Astrocyte (in vitro differentiated cells and primary cell): ENCODE data around the gene CTNS. TPM values are rescaled to one million over a fixed set of nuclear protein-coding genes. Genes with fewer than 3 reads are reported as not detected.

Experiments
- DNase-seq: peaks from one replicate; pipeline ENCODE4 v3.0.0-alpha.2; 2010; ENCODE audit warnings: low read depth
- FAIRE-seq: peaks from 2 replicates; lab custom pipeline; 2011; peaks lifted over from hg19 to GRCh38; lab: Jason Lieb, UNC
- H2AFZ ChIP-seq: 2 replicates; pipeline ENCODE4 v1.6.0; 2012; ENCODE audit warnings: low read depth, low read length, inconsistent platforms
- H3K27ac ChIP-seq: 2 replicates; pipeline ENCODE4 v1.5.1; 2011; ENCODE audit warnings: low read depth, low read length, inconsistent platforms
- H3K27me3 ChIP-seq: 2 replicates; pipeline ENCODE4 v1.6.0; 2011; ENCODE audit warnings: low read length, inconsistent platforms; ENCODE audit not compliant: insufficient read depth
- H3K36me3 ChIP-seq: 2 replicates; pipeline ENCODE4 v1.5.1; 2011; ENCODE audit warnings: low read length, inconsistent platforms; ENCODE audit not compliant: insufficient read depth
- H3K4me1 ChIP-seq: 2 replicates; pipeline ENCODE4 v1.5.1; 2011; ENCODE audit warnings: low read length, inconsistent platforms; ENCODE audit not compliant: insufficient read depth
- H3K4me2 ChIP-seq: 2 replicates; pipeline ENCODE4 v1.6.0; 2012; ENCODE audit warnings: low read length, inconsistent platforms
- H3K4me3 ChIP-seq: 2 replicates; pipeline ENCODE4 v1.5.1; 2011; ENCODE audit warnings: low read depth, mild to moderate bottlenecking, low read length, inconsistent platforms; ENCODE audit not compliant: insufficient read depth
- H3K79me2 ChIP-seq: 2 replicates; pipeline ENCODE4 v1.6.0; 2012; ENCODE audit warnings: mild to moderate bottlenecking, low read length, inconsistent platforms; ENCODE audit not compliant: insufficient read depth
- H3K9ac ChIP-seq: 2 replicates; pipeline ENCODE4 v1.6.0; 2012; ENCODE audit warnings: mild to moderate bottlenecking, low read length, inconsistent platforms
- H3K9me3 ChIP-seq: 2 replicates; pipeline ENCODE4 v1.5.1; 2012; ENCODE audit warnings: low read depth, mild to moderate bottlenecking, low read length, inconsistent platforms; ENCODE audit not compliant: insufficient read depth
- H4K20me1 ChIP-seq: 2 replicates; pipeline ENCODE4 v1.6.0; 2012; ENCODE audit warnings: low read length, inconsistent platforms; ENCODE audit not compliant: insufficient read depth
- H3K27ac Mint-ChIP-seq: one replicate; pipeline ENCODE4 v1.8.0; 2021; ENCODE audit warnings: mild to moderate bottlenecking, mixed read lengths; ENCODE audit not compliant: unreplicated experiment
- H3K27me3 Mint-ChIP-seq: one replicate; pipeline ENCODE4 v1.8.0; 2021; ENCODE audit warnings: low read depth, mixed read lengths; ENCODE audit not compliant: unreplicated experiment
- H3K36me3 Mint-ChIP-seq: one replicate; pipeline ENCODE4 v1.8.0; 2021; ENCODE audit warnings: low read depth, mixed read lengths; ENCODE audit not compliant: unreplicated experiment
- H3K4me1 Mint-ChIP-seq: one replicate; pipeline ENCODE4 v1.8.0; 2021; ENCODE audit warnings: low read depth, mixed read lengths; ENCODE audit not compliant: unreplicated experiment
- H3K4me3 Mint-ChIP-seq: one replicate; pipeline ENCODE4 v1.8.0; 2021; ENCODE audit warnings: mild to moderate bottlenecking, moderate library complexity, mixed read lengths; ENCODE audit not compliant: unreplicated experiment
- H3K9me3 Mint-ChIP-seq: one replicate; pipeline ENCODE4 v1.8.0; 2021; ENCODE audit warnings: mild to moderate bottlenecking, mixed read lengths; ENCODE audit not compliant: unreplicated experiment
- EZH2 ChIP-seq: IDR thresholded peaks from 2 replicates; pipeline ENCODE4 v1.6.1; 2012; ENCODE audit warnings: mild to moderate bottlenecking, low read length, inconsistent platforms; ENCODE audit not compliant: insufficient read depth
- total RNA-seq: library from RNA; stranded (reverse); gene quantifications from 2 replicates; pipeline ENCODE4 v1.2.1, GENCODE V29; 2021
- TF ChIP-seq, protein P1 (sequence below): IDR thresholded peaks from 2 replicates; pipeline ENCODE4 v1.5.1; 2011; ENCODE audit warnings: low read depth, mild to moderate bottlenecking, inconsistent platforms, low read length, moderate library complexity; ENCODE audit not compliant: insufficient read depth

The CTNS gene
- total RNA-seq, 1 donor from 2014 or later: 5.8 TPM

DNA sequence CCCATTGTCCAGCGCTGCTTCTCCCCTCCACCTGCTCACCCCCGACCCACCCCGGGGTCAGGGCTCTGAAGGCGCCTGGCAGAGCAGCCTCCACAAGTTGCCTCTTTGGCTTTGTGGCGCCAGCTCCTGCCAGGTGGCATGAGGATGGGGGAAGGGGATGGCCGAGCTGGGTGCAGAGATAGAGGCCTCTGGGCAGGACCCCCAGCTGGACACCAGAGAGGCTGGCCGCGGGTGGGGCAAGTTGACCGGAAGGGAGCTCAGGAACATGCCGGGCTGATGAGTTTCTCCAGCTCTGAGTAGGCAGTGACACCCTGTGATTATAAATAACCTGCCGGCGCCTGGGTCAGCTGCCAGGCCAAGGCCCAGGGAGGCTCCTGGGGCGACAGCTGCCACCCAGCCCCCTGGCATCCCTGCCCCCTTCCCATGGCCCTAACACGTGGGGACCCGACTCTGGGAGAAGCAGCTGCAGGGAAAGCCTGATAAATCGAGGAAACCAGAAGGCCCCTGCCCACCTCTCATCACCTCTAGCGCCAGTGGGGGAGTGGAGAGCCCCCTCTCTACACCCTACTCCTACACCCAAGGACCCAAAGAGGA lies 58.7 kb downstream of the CTNS start:
- H3K27ac Mint-ChIP-seq: no peak overlapping the region
- peaks cover 2% of the 10 kb centered on the region for H3K9me3 Mint-ChIP-seq
- H3K4me3 Mint-ChIP-seq: peak overlapping the region; percentile 50
- Histone ChIP-seq H4K20me1 (no peaks in the 10 kb centered on the region), H3K79me2 (no peaks in the 10 kb centered on the region), H3K36me3 (no peaks in the 10 kb centered on the region), H3K27me3 (peaks cover 14% of the 10 kb centered on the region), H3K9ac (no peak overlapping the region), H3K27ac (no peak overlapping the region), H3K4me3 (peak overlapping the region; percentile 57), H3K4me2 (peak overlapping the region; percentile 89), H3K4me1 (peaks cover 7% of the 10 kb centered on the region), H2AFZ (peak overlapping the region; percentile 90), H3K9me3 (peaks cover 5% of the 10 kb centered on the region)
- H3K27me3 Mint-ChIP-seq: peaks cover 12% of the 10 kb centered on the region
- no peak for TF ChIP-seq EZH2
- no peaks in the 10 kb centered on the region for H3K36me3 Mint-ChIP-seq
- peaks cover 2% of the 10 kb centered on the region for H3K4me1 Mint-ChIP-seq
- no peak for DNase-seq
- no peak for FAIRE-seq

DNA sequence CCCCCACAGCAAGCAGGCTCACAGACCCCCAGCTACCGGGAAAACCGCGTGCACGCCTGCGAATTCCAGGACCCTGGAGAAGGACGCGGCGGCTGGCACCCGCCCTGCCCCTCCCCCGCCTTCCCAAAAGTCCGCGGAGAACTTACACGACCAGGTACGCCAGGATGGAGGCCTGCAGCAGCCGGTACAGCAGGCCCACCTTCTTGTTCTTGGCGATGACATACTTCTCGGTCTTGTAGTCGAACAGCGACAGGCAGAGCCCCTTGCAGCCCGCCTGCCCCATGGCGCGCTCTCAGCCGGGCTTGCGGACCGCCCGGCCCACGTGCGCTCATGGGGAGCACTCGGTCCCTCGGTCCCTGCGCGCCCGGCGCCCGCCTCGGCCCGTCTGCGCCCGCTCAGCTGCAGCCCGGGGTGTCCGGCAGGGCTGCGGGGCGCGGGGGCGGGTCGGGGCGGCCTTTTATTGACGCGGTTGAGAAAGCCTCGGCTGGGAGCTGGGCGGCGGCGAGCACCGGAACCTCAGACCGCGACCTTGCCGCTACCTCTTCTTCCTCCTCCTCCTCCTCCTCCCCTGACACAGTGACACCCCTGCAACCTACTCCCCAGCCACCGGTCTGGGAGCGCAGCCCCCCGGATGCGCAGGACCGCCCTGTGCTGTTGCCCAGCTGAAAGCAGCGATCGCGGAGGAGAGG lies 59.3 kb downstream of the CTNS start, which contains the start of gene P2RX5:
Gene P2RX5, minus strand, starts transcription at position 433 of the 689 bp plus-strand sequence. Its CDS starts 150 bp downstream, at position 283.
- H3K9me3 ChIP-seq: peaks cover 5% of the 10 kb centered on the region
- Mint-ChIP-seq H3K27ac (no peak within 1 kb of the TSS), H3K4me1 (peaks cover 2% of the 10 kb centered on the region), H3K27me3 (peaks cover 12% of the 10 kb centered on the region), H3K4me3 (peak within 1 kb of the TSS; percentile 86), H3K36me3 (no peaks in the 10 kb centered on the region), H3K9me3 (peaks cover 2% of the 10 kb centered on the region)
- H3K4me1 ChIP-seq: peaks cover 7% of the 10 kb centered on the region
- H3K36me3 ChIP-seq: no peaks in the 10 kb centered on the region
- no peak within 1 kb of the TSS for H3K9ac ChIP-seq
- DNase-seq (peak; percentile 7), FAIRE-seq (no peak)
- H3K4me3 ChIP-seq: peak within 1 kb of the TSS; percentile 57
- H3K27ac ChIP-seq: no peak within 1 kb of the TSS
- peak within 1 kb of the TSS; percentile 90 for H2AFZ ChIP-seq
- peak within 1 kb of the TSS; percentile 89 for H3K4me2 ChIP-seq
- TF ChIP-seq EZH2: no peak
- TF ChIP-seq, protein P1, sequence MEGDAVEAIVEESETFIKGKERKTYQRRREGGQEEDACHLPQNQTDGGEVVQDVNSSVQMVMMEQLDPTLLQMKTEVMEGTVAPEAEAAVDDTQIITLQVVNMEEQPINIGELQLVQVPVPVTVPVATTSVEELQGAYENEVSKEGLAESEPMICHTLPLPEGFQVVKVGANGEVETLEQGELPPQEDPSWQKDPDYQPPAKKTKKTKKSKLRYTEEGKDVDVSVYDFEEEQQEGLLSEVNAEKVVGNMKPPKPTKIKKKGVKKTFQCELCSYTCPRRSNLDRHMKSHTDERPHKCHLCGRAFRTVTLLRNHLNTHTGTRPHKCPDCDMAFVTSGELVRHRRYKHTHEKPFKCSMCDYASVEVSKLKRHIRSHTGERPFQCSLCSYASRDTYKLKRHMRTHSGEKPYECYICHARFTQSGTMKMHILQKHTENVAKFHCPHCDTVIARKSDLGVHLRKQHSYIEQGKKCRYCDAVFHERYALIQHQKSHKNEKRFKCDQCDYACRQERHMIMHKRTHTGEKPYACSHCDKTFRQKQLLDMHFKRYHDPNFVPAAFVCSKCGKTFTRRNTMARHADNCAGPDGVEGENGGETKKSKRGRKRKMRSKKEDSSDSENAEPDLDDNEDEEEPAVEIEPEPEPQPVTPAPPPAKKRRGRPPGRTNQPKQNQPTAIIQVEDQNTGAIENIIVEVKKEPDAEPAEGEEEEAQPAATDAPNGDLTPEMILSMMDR: no peak
- peaks cover 14% of the 10 kb centered on the region for H3K27me3 ChIP-seq
- no peaks in the 10 kb centered on the region for H4K20me1 ChIP-seq
- no peaks in the 10 kb centered on the region for H3K79me2 ChIP-seq

DNA sequence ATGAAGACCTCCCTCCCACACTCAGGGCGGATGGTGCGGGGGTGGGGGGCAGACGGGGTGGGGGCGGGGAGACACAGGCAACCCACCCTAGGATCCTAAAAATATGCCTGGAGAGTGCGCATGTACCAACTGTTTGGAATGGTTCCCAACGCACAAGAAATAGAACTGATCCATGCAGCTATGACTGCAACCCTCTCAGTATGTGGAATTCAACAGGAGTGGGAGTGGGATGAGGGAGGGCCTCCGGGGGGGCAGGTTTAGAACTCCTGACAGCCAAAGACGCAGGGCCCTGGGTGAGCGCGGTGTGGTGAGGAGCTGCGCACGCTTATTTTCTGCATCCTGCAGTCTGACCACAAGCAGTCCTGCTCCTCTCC lies 60.5 kb downstream of the CTNS start:
- Histone ChIP-seq H3K4me3 (no peak overlapping the region), H4K20me1 (no peaks in the 10 kb centered on the region), H3K27ac (no peak overlapping the region), H3K27me3 (peaks cover 14% of the 10 kb centered on the region), H3K36me3 (no peaks in the 10 kb centered on the region), H3K9ac (no peak overlapping the region), H3K9me3 (peaks cover 5% of the 10 kb centered on the region), H3K4me2 (no peak overlapping the region), H2AFZ (no peak overlapping the region), H3K79me2 (no peaks in the 10 kb centered on the region), H3K4me1 (peaks cover 7% of the 10 kb centered on the region)
- TF ChIP-seq, protein P1: no peak
- no peak for TF ChIP-seq EZH2
- DNase-seq (no peak), FAIRE-seq (no peak)
- Mint-ChIP-seq H3K27ac (no peak overlapping the region), H3K4me1 (peaks cover 2% of the 10 kb centered on the region), H3K27me3 (peaks cover 12% of the 10 kb centered on the region), H3K9me3 (peaks cover 2% of the 10 kb centered on the region), H3K4me3 (no peak overlapping the region), H3K36me3 (no peaks in the 10 kb centered on the region)
